Neutrophil (primary cell): ENCODE results near the gene ZC3H13.
A peak's percentile ranks its signal among the peaks of the same experiment; 100 is the strongest.

Source experiments
- H3K27ac ChIP-seq: fragments of 200-600 bp; sonication (generic); 2 replicates; pipeline ENCODE4 v1.5.1; 2016; ENCODE audit warnings: mild to moderate bottlenecking, moderate library complexity
- H3K27me3 ChIP-seq: fragments of 200-600 bp; sonication (generic); 2 replicates; pipeline ENCODE4 v1.6.0; 2016; ENCODE audit warnings: mild to moderate bottlenecking
- H3K36me3 ChIP-seq: fragments of 200-600 bp; sonication (generic); 2 replicates; pipeline ENCODE4 v1.5.1; 2017
- H3K4me1 ChIP-seq, 2 experiments: fragments of 200-600 bp in 1 of 2; sonication (generic) in 1 of 2; 1 replicate in 1 of 2; 2 replicates in 1 of 2; pipeline versions ENCODE4 v1.5.1 to v1.6.1; 2013 to 2016; ENCODE audit warnings: low read depth in 1 of 2, low read length in 1 of 2, mild to moderate bottlenecking in 1 of 2, moderate library complexity in 1 of 2; ENCODE audit not compliant: control insufficient read depth in 1 of 2, insufficient read depth in 1 of 2
- H3K4me3 ChIP-seq, 2 experiments: fragments of 200-600 bp in 1 of 2; sonication (generic) in 1 of 2; 1 replicate in 1 of 2; 2 replicates in 1 of 2; pipeline ENCODE4 v1.5.1; 2013 to 2016; ENCODE audit warnings: low read depth in 1 of 2, low read length in 1 of 2, mild to moderate bottlenecking in 1 of 2, moderate library complexity in 1 of 2
- H3K9me3 ChIP-seq: fragments of 200-600 bp; sonication (generic); 2 replicates; pipeline ENCODE4 v1.5.1; 2016
- CTCF ChIP-seq: fragments of 200-600 bp; sonication (generic); IDR thresholded peaks from 2 replicates; pipeline ENCODE4 v1.5.1; 2016; ENCODE audit warnings: antibody characterized with exemption

Gene ZC3H13

DNA sequence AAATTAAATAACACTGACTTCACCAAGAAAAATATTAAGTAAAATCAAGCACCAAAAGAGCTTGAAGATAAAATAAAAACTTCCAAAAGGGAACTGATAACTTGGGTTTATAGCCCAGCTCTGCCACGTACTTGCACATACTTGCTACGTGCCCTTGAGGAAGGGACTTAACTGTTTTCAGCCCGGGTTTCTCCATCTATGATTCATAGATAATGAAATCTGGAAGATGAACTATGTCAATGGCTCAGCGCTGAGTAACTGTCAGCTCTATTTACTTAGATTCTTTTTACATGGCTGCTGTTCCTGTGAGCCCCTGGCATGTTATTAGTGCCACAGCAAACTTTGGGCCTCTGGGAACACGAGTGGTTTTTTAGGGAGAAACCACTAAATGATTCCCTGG is 9.6 kb upstream of the ZC3H13 start:
- Histone ChIP-seq H3K4me3 (no peak overlapping the region), H3K27ac (no peak overlapping the region), H3K36me3 (no peaks in the 10 kb centered on the region), H3K4me1 (no peaks in the 10 kb centered on the region), H3K9me3 (no peaks in the 10 kb centered on the region), H3K27me3 (no peaks in the 10 kb centered on the region)
- TF ChIP-seq CTCF: no peak

DNA sequence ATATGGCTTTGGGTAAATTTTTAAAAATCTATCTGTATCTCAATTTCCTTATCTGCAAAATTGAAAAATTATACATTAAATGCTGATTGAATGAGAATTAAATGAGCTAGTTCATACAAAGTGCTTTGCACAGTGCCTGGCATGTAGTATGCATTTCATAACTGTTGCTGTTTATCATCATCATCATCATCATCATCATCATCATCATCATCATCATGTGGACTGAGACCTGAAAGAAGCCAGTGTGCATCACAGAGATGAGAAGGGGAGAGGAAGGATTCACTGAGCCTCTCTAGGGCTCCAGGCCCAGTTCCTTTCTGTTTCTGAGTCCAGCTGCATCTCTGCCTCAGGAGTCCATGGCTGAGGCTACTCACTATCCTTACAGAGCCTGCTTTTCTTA is 6.9 kb upstream of the ZC3H13 start:
- no peaks in the 10 kb centered on the region for H3K4me1 ChIP-seq
- no peak overlapping the region for H3K27ac ChIP-seq
- no peaks in the 10 kb centered on the region for H3K9me3 ChIP-seq
- H3K4me3 ChIP-seq: no peak overlapping the region
- peaks cover 4% of the 10 kb centered on the region for H3K27me3 ChIP-seq
- TF ChIP-seq CTCF: no peak
- no peaks in the 10 kb centered on the region for H3K36me3 ChIP-seq

DNA sequence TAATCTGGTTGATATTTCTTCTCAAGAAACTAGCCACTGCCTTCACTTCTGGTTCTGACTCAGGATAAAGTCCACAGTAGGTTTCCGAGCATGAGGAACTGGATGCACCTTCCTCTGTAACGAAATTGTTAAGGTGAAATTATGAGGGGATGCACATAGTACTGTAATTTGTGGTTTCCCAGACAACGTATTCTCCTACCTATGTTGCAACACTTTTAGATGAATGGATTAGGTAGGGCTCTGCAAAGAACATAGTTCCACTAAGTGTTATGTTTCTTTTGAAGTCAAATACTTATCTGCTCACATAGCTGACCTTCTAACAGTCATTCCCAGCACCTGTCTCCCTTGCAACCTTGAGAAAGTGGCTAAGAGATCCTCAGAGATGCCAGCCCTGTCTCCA is 5.7 kb upstream of the ZC3H13 start:
- Histone ChIP-seq H3K4me1 (peaks cover under 1 to 4% of the 10 kb centered on the region in 2 experiments), H3K27me3 (peaks cover 16% of the 10 kb centered on the region), H3K27ac (no peak overlapping the region), H3K9me3 (no peaks in the 10 kb centered on the region), H3K36me3 (no peaks in the 10 kb centered on the region), H3K4me3 (no peak overlapping the region)
- no peak for TF ChIP-seq CTCF

DNA sequence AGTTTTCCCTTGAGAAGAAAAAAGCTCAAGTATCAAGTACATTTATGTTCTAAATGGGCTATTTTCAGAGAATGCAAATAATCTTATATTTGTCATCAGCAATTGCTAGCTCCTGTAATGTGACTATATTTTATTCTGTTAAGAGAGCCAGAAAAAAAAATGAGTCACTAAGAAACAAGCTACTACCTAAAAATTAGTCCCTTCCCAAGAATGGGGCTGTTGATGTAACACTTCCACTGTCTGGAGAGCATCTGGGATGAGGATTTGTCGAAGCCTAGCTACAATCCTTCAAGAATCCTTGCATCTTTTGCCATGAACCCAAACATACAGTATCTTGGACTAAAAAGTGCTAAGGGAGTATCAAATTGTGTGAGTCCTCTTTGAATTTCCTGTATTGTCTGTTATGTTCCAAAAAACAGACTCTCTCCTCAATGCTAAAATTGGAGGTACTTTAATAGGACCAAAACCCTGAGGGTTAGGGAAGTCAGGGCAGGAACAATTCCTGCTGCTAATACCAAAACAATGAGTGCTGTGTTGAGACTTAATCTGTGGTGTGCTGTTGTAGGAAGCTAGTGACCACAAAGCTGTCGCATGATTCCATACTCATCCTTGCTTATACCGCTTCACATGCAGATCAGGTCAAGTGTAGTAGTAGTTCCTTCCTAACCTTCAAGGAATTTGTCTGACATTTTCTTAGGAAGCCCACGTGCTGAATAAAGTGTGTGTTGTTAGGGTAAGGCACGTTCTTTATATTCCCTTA is 4.9 kb upstream of the ZC3H13 start:
- no peak overlapping the region for H3K27ac ChIP-seq
- TF ChIP-seq CTCF: no peak
- no peak overlapping the region for H3K4me3 ChIP-seq
- no peaks in the 10 kb centered on the region for H3K9me3 ChIP-seq
- no peaks in the 10 kb centered on the region for H3K36me3 ChIP-seq
- H3K4me1 ChIP-seq: peaks cover 7 to 9% of the 10 kb centered on the region in 2 experiments
- peaks cover 21% of the 10 kb centered on the region for H3K27me3 ChIP-seq

- Histone ChIP-seq H3K9me3 (no peaks in the 10 kb centered on the region), H3K4me1 (peaks cover 21 to 22% of the 10 kb centered on the region in 2 experiments), H3K36me3 (no peaks in the 10 kb centered on the region), H3K27me3 (peaks cover 21% of the 10 kb centered on the region), H3K27ac (peak overlapping the region; percentile 98), H3K4me3 (peak overlapping the region; percentile 79)
- no peak for TF ChIP-seq CTCF
Measured at GRCh38 chr13:46053162-46054012, 841 bp upstream of the ZC3H13 start.
